Measurements from ENCODE around the gene SCFD2. TPM values are rescaled to one million over a fixed set of nuclear protein-coding genes. Genes with fewer than 3 reads are reported as not detected.

Gene SCFD2
- total RNA-seq, 6 experiments from 2014 or later = 35.2 to 46.7 (median 41.5) TPM

GRCh38 chr4:52907510-52907909, 458.4 kb downstream of the SCFD2 start:
- Mint-ChIP-seq H3K27me3 (ENCODE audit: insufficient read depth) (no peaks in the 10 kb centered on the region), H3K36me3 (ENCODE audit: low read depth) (peaks cover 34% of the 10 kb centered on the region), H3K4me1 (ENCODE audit: low read depth) (peaks cover 52% of the 10 kb centered on the region), H3K9me3 (no peaks in the 10 kb centered on the region), H3K27ac (no peak overlapping the region), H3K4me3 (no peak overlapping the region)
- DNase-seq = peak; percentile 12
- TF ChIP-seq CTCF (IDR thresholded peaks at IDR 0.05) = no peak

GRCh38 chr4:52904421-52904820, 461.4 kb downstream of the SCFD2 start:
- no peak for TF ChIP-seq CTCF (IDR thresholded peaks at IDR 0.05)
- Mint-ChIP-seq H3K27me3 (ENCODE audit: insufficient read depth) (no peaks in the 10 kb centered on the region), H3K4me1 (ENCODE audit: low read depth) (peaks cover 33% of the 10 kb centered on the region), H3K36me3 (ENCODE audit: low read depth) (peaks cover 45% of the 10 kb centered on the region), H3K9me3 (peaks cover 5% of the 10 kb centered on the region; the same call in 1 of the 2 replicates), H3K27ac (no peak overlapping the region), H3K4me3 (no peak overlapping the region)
- DNase-seq = no peak

GRCh38 chr4:52903273-52903672, 462.6 kb downstream of the SCFD2 start:
- peaks cover 6% of the 10 kb centered on the region; the same call in 1 of the 2 replicates for H3K9me3 Mint-ChIP-seq
- no peak overlapping the region for H3K4me3 Mint-ChIP-seq
- H3K27me3 Mint-ChIP-seq (ENCODE audit: insufficient read depth) = no peaks in the 10 kb centered on the region
- no peak overlapping the region for H3K27ac Mint-ChIP-seq
- no peak for DNase-seq
- H3K36me3 Mint-ChIP-seq (ENCODE audit: low read depth) = peaks cover 38% of the 10 kb centered on the region
- TF ChIP-seq CTCF (IDR thresholded peaks at IDR 0.05) = no peak
- peaks cover 23% of the 10 kb centered on the region for H3K4me1 Mint-ChIP-seq (ENCODE audit: low read depth)

- TF ChIP-seq CTCF (IDR thresholded peaks at IDR 0.05) = no peak
- Mint-ChIP-seq H3K4me1 (ENCODE audit: low read depth) (peaks cover 44% of the 10 kb centered on the region), H3K36me3 (ENCODE audit: low read depth) (peaks cover 27% of the 10 kb centered on the region), H3K27ac (no peak overlapping the region), H3K9me3 (peaks cover under 1% of the 10 kb centered on the region; the same call in 1 of the 2 replicates), H3K27me3 (ENCODE audit: insufficient read depth) (no peaks in the 10 kb centered on the region; the same call in none of the 2 replicates), H3K4me3 (no peak overlapping the region)
- no peak for DNase-seq
These were observed 471.4 kb downstream of the SCFD2 start for GRCh38 chr4:52894443-52894842.

GRCh38 chr4:52892880-52893279, 473.0 kb downstream of the SCFD2 start:
- Mint-ChIP-seq H3K9me3 (no peaks in the 10 kb centered on the region), H3K4me3 (no peak overlapping the region), H3K36me3 (ENCODE audit: low read depth) (peaks cover 32% of the 10 kb centered on the region), H3K27ac (no peak overlapping the region), H3K27me3 (ENCODE audit: insufficient read depth) (no peaks in the 10 kb centered on the region; the same call in none of the 2 replicates), H3K4me1 (ENCODE audit: low read depth) (peaks cover 44% of the 10 kb centered on the region)
- TF ChIP-seq CTCF (IDR thresholded peaks at IDR 0.05) = no peak
- DNase-seq = no peak

- Mint-ChIP-seq H3K4me3 (no peak overlapping the region), H3K27ac (no peak overlapping the region), H3K27me3 (ENCODE audit: insufficient read depth) (no peaks in the 10 kb centered on the region; the same call in none of the 2 replicates), H3K4me1 (ENCODE audit: low read depth) (peaks cover 44% of the 10 kb centered on the region), H3K9me3 (no peaks in the 10 kb centered on the region), H3K36me3 (ENCODE audit: low read depth) (peaks cover 29% of the 10 kb centered on the region)
- no peak for TF ChIP-seq CTCF (IDR thresholded peaks at IDR 0.05)
- DNase-seq = no peak
These were observed 474.1 kb downstream of the SCFD2 start for GRCh38 chr4:52891743-52892142.
